Activated CD4-positive, alpha-beta T cell treated with anti-CD3 and anti-CD28 coated beads, Interleukin-2, amount 50 U/mL, for 48 hours (primary cell): Measurements from ENCODE around the gene KCNK15.

Source experiments
- DNase-seq, 2 experiments: peaks; one replicate each; pipeline ENCODE4 v3.0.0-alpha.2; 2020

Gene KCNK15

GRCh38 chr20:44715499-44716308, 30.0 kb upstream of the KCNK15 start:
- DNase-seq: no peak

- no peak for DNase-seq
Observed at GRCh38 chr20:44716309-44717106, 29.2 kb upstream of the KCNK15 start.

- no peak for DNase-seq
Observed at GRCh38 chr20:44717986-44718385, 27.7 kb upstream of the KCNK15 start.

GRCh38 chr20:44719841-44720240, 25.8 kb upstream of the KCNK15 start:
- no peak for DNase-seq

GRCh38 chr20:44720621-44720996, 25.1 kb upstream of the KCNK15 start:
- DNase-seq: no peak

- DNase-seq: no peak
Observed at GRCh38 chr20:44720997-44721784, 24.5 kb upstream of the KCNK15 start.

- DNase-seq: no peak
Observed at GRCh38 chr20:44721785-44722054, 23.9 kb upstream of the KCNK15 start.

GRCh38 chr20:44722990-44723389, 22.7 kb upstream of the KCNK15 start:
- no peak for DNase-seq

- no peak for DNase-seq
Observed at GRCh38 chr20:44723391-44723790, 22.3 kb upstream of the KCNK15 start.

GRCh38 chr20:44723798-44724362, 21.8 kb upstream of the KCNK15 start:
- no peak for DNase-seq

GRCh38 chr20:44724423-44725091, 21.1 kb upstream of the KCNK15 start:
- no peak for DNase-seq

- DNase-seq: no peak
Observed at GRCh38 chr20:44725837-44726236, 19.8 kb upstream of the KCNK15 start.

- no peak for DNase-seq
Observed at GRCh38 chr20:44727039-44727438, 18.6 kb upstream of the KCNK15 start.

GRCh38 chr20:44727651-44728050, 18.0 kb upstream of the KCNK15 start:
- DNase-seq: no peak

GRCh38 chr20:44728801-44729443, 16.7 kb upstream of the KCNK15 start:
- no peak for DNase-seq

- no peak for DNase-seq
Observed at GRCh38 chr20:44730441-44730840, 15.2 kb upstream of the KCNK15 start.

GRCh38 chr20:44731657-44732056, 14.0 kb upstream of the KCNK15 start:
- DNase-seq: no peak

- DNase-seq: no peak
Observed at GRCh38 chr20:44732327-44732726, 13.3 kb upstream of the KCNK15 start.

- peak; percentile 64 to 73 for DNase-seq
Observed at GRCh38 chr20:44733341-44734069, 12.2 kb upstream of the KCNK15 start.

- DNase-seq: no peak
Observed at GRCh38 chr20:44734938-44735337, 10.7 kb upstream of the KCNK15 start.

- DNase-seq: no peak
Observed at GRCh38 chr20:44735816-44736169, 9.9 kb upstream of the KCNK15 start.
